GM12878 (cell line): ENCODE data around the gene SLC2A3. TPM values are rescaled to one million over a fixed set of nuclear protein-coding genes. Genes with fewer than 3 reads are reported as not detected.

Source experiments
- ATAC-seq: fragments of 200-7000 bp; cut with Tn5 transposase; 3 replicates; pipeline ENCODE4 v1.9.1; 2020; ENCODE audit warnings: mild to moderate bottlenecking, moderate library complexity
- Bru-seq: library from RNA; stranded (reverse); fragments of 400-500 nt; gene quantifications from one replicate; lab custom pipeline; 2021; lab: Mats Ljungman, UMichigan
- BruChase-seq, 2 experiments: library from RNA; stranded (reverse); fragments of 400-500 nt; gene quantifications; one replicate each; lab custom pipeline; 2021; lab: Mats Ljungman, UMichigan
- BruUV-seq: library from RNA; stranded (reverse); fragments of 400-500 nt; replicated peaks from 2 replicates; lab custom pipeline; 2021; lab: Mats Ljungman, UMichigan
- CTCF ChIA-PET: fragments of 300-600 bp; sonication (Branson Sonifier 250); formaldehyde crosslinking; extraction: SDS; loops from one replicate; lab custom pipeline; 2021; ENCODE audit warnings: inconsistent platforms; lab: Yijun Ruan, JAX
- POLR2A ChIA-PET: fragments of 350-600 bp; formaldehyde crosslinking; extraction: SDS; loops from one replicate; lab custom pipeline; 2021; ENCODE audit warnings: inconsistent platforms; lab: Charles Lee
- RAD21 ChIA-PET: fragments of 300-600 bp; sonication (Branson Sonifier 250); formaldehyde crosslinking; loops from one replicate; lab custom pipeline; 2023; ENCODE audit warnings: antibody characterized with exemption; ENCODE audit not compliant: unreplicated experiment; lab: Charles Lee
- SMC1A ChIA-PET: fragments of 300-600 bp; sonication (Branson Sonifier 250); formaldehyde crosslinking; loops from one replicate; lab custom pipeline; 2023; ENCODE audit not compliant: unreplicated experiment, uncharacterized antibody; lab: Charles Lee
- DNase-seq: peaks from one replicate; pipeline ENCODE4 v3.0.0-alpha.2; 2011; ENCODE audit warnings: low read depth, low spot score
- FAIRE-seq: peaks from 3 replicates; lab custom pipeline; 2011; peaks lifted over from hg19 to GRCh38; lab: Jason Lieb, UNC
- H2AFZ ChIP-seq: 2 replicates; pipeline ENCODE4 v1.6.0; 2011; ENCODE audit warnings: low read depth, low read length, control low read depth; ENCODE audit not compliant: control insufficient read depth
- H3K27ac ChIP-seq: 2 replicates; pipeline ENCODE4 v1.5.1; 2011; ENCODE audit warnings: control low read depth; ENCODE audit not compliant: control insufficient read depth, insufficient read depth
- H3K27me3 ChIP-seq, 2 experiments: replicated peaks in 1 of 2; 2 replicates each; pipeline versions ENCODE4 v1.6.0 to v1.6.1; 2011; ENCODE audit warnings: low read length in 1 of 2; ENCODE audit not compliant: control insufficient read depth in 2 of 2, insufficient read depth in 2 of 2
- H3K36me3 ChIP-seq, 2 experiments: 2 replicates each; pipeline ENCODE4 v1.5.1; 2011; ENCODE audit warnings: low read length in 1 of 2; ENCODE audit not compliant: control insufficient read depth in 2 of 2, insufficient read depth in 2 of 2
- H3K4me1 ChIP-seq: 2 replicates; pipeline ENCODE4 v1.6.1; 2011; ENCODE audit warnings: mild to moderate bottlenecking, low read length, moderate library complexity, mixed read lengths; ENCODE audit not compliant: control insufficient read depth, insufficient read depth
- H3K4me2 ChIP-seq: 2 replicates; pipeline ENCODE4 v1.6.0; 2011; ENCODE audit warnings: control low read depth; ENCODE audit not compliant: control insufficient read depth, insufficient read depth
- H3K4me3 ChIP-seq: fragments of 200-600 bp; sonication (generic); 2 replicates; pipeline ENCODE4 v1.5.1; 2016
- H3K79me2 ChIP-seq: 2 replicates; pipeline ENCODE4 v1.6.0; 2011; ENCODE audit warnings: low read length; ENCODE audit not compliant: control insufficient read depth, insufficient read depth
- H3K9ac ChIP-seq: 2 replicates; pipeline ENCODE4 v1.8.0; 2011; ENCODE audit warnings: low read length, control low read depth, mixed read lengths; ENCODE audit not compliant: control insufficient read depth, insufficient read depth
- H3K9me3 ChIP-seq: replicated peaks from 3 replicates; pipeline ENCODE4 v1.5.1; 2011; ENCODE audit warnings: mild to moderate bottlenecking, low read length; ENCODE audit not compliant: control insufficient read depth, insufficient read depth
- H4K20me1 ChIP-seq: 2 replicates; pipeline ENCODE4 v1.6.0; 2011; ENCODE audit not compliant: control insufficient read depth, insufficient read depth
- BMI1 ChIP-seq: fragments of 450-650 bp; IDR thresholded peaks from 2 replicates; pipeline ENCODE4 v1.6.1; 2016; ENCODE audit warnings: mild to moderate bottlenecking, moderate library complexity, borderline replicate concordance
- NFXL1 ChIP-seq: fragments of 450-650 bp; IDR thresholded peaks from 2 replicates; pipeline ENCODE4 v1.6.1; 2017; ENCODE audit warnings: antibody characterized with exemption, mild to moderate bottlenecking, borderline replicate concordance
- PML ChIP-seq: IDR thresholded peaks from 2 replicates; pipeline ENCODE4 v1.6.1; 2012; ENCODE audit warnings: low read length, inconsistent platforms
- SIN3A ChIP-seq: IDR thresholded peaks from 2 replicates; pipeline ENCODE4 v1.6.1; 2012; ENCODE audit warnings: low read depth, low read length, improper control_type of control experiment
- SMC3 ChIP-seq: IDR thresholded peaks from 2 replicates; pipeline ENCODE4 v1.6.1; 2011; ENCODE audit warnings: low read length, improper control_type of control experiment, borderline replicate concordance
- ZNF384 ChIP-seq: IDR thresholded peaks from 2 replicates; pipeline ENCODE4 v1.6.1; 2012; ENCODE audit warnings: low read depth, mild to moderate bottlenecking, low read length, improper control_type of control experiment, borderline replicate concordance
- ZZZ3 ChIP-seq: IDR thresholded peaks from 2 replicates; pipeline ENCODE4 v1.6.1; 2011; ENCODE audit warnings: low read depth; ENCODE audit not compliant: control insufficient read depth, insufficient read length
- WGBS: methylation state at CpG from one replicate; pipeline ENCODE4 v1.1.6; 2016; ENCODE audit warnings: low lambda C conversion rate; ENCODE audit not compliant: insufficient replicate concordance, insufficient coverage; ENCODE audit errors: missing lambda C conversion rate; 5-methylcytosine and 5-hydroxymethylcytosine counted together
- in situ Hi-C: fragments of 300-500 bp; cut with MboI; formaldehyde crosslinking; loops from 9 replicates; pipeline ENCODE4 v1.14.3; 2018; ENCODE audit warnings: mixed read lengths
- intact Hi-C: fragments of 100-400 bp; cut with micrococcal nuclease; formaldehyde crosslinking; loops from one replicate; pipeline ENCODE4 v1.14.2; 2022; ENCODE audit not compliant: unreplicated experiment
- long read RNA-seq, 2 experiments: library from polyadenylated mRNA; unstranded; transcript quantifications; one replicate each; pipeline ENCODE4 v2.0.0, GENCODE V29; 2019 to 2020
- polyA minus RNA-seq, 3 experiments: library from RNA; depleted of rRNA, polyadenylated mRNA; stranded (reverse); fragments of >200 nt; gene quantifications; 2 replicates each; pipeline ENCODE4 v1.2.3, GENCODE V29; 2011
- polyA plus RNA-seq, 11 experiments: library from polyadenylated mRNA; depleted of rRNA in 4 of 11; unstranded in 6 of 11; stranded (reverse) in 5 of 11; fragments of >200 nt; fragmentation: Nextera tagmentation in 4 of 11; fragmentation: Illumina TruSeq in 1 of 11; extraction: Ambion mirVana in 4 of 11; extraction: Trizol in 1 of 11; gene quantifications; 1 replicate in 1 of 11; 2 replicates in 10 of 11; pipeline versions ENCODE4 v1.2.1 to v1.2.3, GENCODE V29; 2011 to 2016; ENCODE audit warnings: inconsistent platforms in 2 of 11, missing spikeins in 2 of 11, low read depth in 1 of 11
- total RNA-seq, 4 experiments: library from RNA; depleted of rRNA in 3 of 4; stranded (reverse); fragments of >200 nt in 3 of 4; fragmentation: Illumina TruSeq in 1 of 4; extraction: Trizol in 1 of 4; gene quantifications; 2 replicates each; pipeline versions ENCODE4 v1.2.1 to v1.2.3, GENCODE V29; 2013 to 2021
- TF ChIP-seq, protein P1 (sequence below): fragments of 450-650 bp; IDR thresholded peaks from 2 replicates; pipeline ENCODE4 v1.6.1; 2017; ENCODE audit warnings: mild to moderate bottlenecking, moderate library complexity
- TF ChIP-seq, protein P2 (sequence below): fragments of 450-650 bp; IDR thresholded peaks from 2 replicates; pipeline ENCODE4 v1.6.1; 2016; ENCODE audit warnings: mild to moderate bottlenecking

Gene SLC2A3
- total RNA-seq (2013; cell fraction: nucleolus; rRNA removed) = 271 and 273 TPM in 2 replicates
- total RNA-seq (2014; rRNA removed) (7.6 and 11.8 TPM in 2 replicates), total RNA-seq (2014; rRNA removed; fragmentation: Illumina TruSeq; extraction: Trizol) (14.1 and 15.1 TPM in 2 replicates), total RNA-seq (2021) (19.7 and 22.4 TPM in 2 replicates), polyA plus RNA-seq (2011; rRNA removed) (66.3 and 82.2 TPM in 2 replicates), polyA plus RNA-seq (2014; fragmentation: Illumina TruSeq; extraction: Trizol) (13.8 and 14.6 TPM in 2 replicates), polyA plus RNA-seq (2014; fragmentation: Nextera tagmentation; extraction: Ambion mirVana) (1 to 10 TPM; 6.6 to 8.5 TPM), polyA plus RNA-seq (2014; rRNA removed) (10.3 and 14.6 TPM in 2 replicates), polyA plus RNA-seq (2016; fragmentation: Nextera tagmentation; extraction: Ambion mirVana) (1 to 10 TPM; 6.5 to 6.6 TPM), polyA minus RNA-seq (2011; rRNA and poly(A)+ RNA removed) (72.1 and 89.3 TPM in 2 replicates), Bru-seq, nascent RNA (percentile 97 among the genes with signal in this experiment), BruChase-seq, experiment 1, labeled RNA remaining after a 6-hour chase (percentile 83 among the genes with signal in this experiment), BruChase-seq, experiment 2, labeled RNA remaining after a 2-hour chase (percentile 94 among the genes with signal in this experiment)
- 52.1 TPM for polyA plus RNA-seq (2011; ENCODE audit: low read depth)
- 36.7 and 58.9 TPM in 2 replicates for polyA plus RNA-seq (2011; cell fraction: cytosol; rRNA removed)
- 31.2 and 46.3 TPM in 2 replicates for polyA plus RNA-seq (2011; cell fraction: nucleus; rRNA removed)
- 22.8 and 53.5 TPM in 2 replicates for polyA plus RNA-seq (2012)
- polyA minus RNA-seq (2011; cell fraction: cytosol; rRNA and poly(A)+ RNA removed) = 22.3 and 26.5 TPM in 2 replicates
- 52.6 and 52.7 TPM in 2 replicates for polyA minus RNA-seq (2011; cell fraction: nucleus; rRNA and poly(A)+ RNA removed)
- long read RNA-seq, experiment 1, partial matches to known transcripts = 0 of 2 reads
- long read RNA-seq, experiment 1, other reads (novel, unspliced or antisense) = 1 of 2 reads
- long read RNA-seq, experiment 2, transcript SLC2A3-201 (10 exons, 3,915 nt) = major isoform, 5 of 23 reads
- long read RNA-seq, experiment 2, partial matches to known transcripts = 8 of 23 reads
- long read RNA-seq, experiment 2, other reads (novel, unspliced or antisense) = 7 of 23 reads

DNA sequence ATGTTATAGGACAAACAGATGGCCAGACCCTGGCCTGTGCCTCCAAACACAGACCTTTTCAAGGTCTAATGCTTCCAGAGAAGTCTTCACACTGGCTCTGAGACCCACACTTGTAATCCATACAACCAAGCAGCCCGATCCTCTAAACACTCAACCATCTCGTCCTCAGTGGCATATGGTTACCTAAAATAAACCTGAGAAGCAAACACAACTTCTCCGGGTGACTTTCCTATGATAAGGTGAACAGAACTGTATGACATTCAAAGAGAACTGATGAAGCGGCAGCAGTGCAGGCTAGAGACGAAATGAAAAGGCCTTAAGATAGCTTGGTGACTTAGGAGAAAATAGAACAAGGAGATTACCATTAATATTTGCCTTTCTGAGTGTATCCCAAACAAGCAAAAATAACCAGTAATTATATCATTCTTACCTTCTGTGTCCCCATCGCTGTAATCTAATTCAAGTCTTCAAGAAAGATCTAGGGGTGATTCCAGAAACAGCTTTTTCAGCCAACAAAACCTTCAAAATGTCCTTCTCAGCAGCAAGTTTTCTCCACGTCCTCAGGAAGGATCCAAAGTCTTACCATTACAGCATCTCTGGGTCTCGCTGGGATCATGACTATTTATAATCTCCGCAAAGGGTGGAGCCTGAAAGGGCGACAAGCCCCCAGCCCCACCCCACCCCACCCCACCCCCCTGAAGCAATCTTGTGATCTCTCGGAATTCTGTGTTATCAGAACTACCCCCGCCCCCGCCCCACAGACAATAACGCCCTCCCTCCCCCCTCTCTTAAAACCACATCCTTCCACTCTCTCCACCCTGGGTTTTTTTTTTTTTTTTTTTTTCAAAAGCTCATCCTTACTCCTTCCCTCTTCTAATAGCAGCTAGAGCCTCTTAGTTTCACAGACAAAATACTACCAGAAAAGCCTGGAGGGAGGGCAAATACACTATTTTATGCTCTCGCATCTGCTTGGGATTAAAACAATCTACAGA is at the start of gene SLC2A3:
SLC2A3 (minus strand) TSS at position 598 of the 992 bp plus-strand sequence; CDS start at position 445, 153 bp downstream.
- intact Hi-C loops (loop anchor here (1.0 to 10.0 kb wide), 2 partner anchors 24 to 149 kb away; partner anchors contain the start of gene NECAP1), in situ Hi-C loops (no loop called here)
- Histone ChIP-seq H3K9ac (peak within 1 kb of the TSS; percentile 88), H3K4me3 (peak within 1 kb of the TSS; percentile 83), H3K27me3 (no peaks in the 10 kb centered on the region), H3K27ac (peak within 1 kb of the TSS; percentile 86), H3K4me2 (peak within 1 kb of the TSS; percentile 80), H3K4me1 (no peaks in the 10 kb centered on the region), H3K79me2 (peaks cover 36% of the 10 kb centered on the region), H3K36me3 (peaks cover 0 to 10% of the 10 kb centered on the region in 2 experiments; a peak in 2 of 4 replicates), H4K20me1 (no peaks in the 10 kb centered on the region), H2AFZ (peak within 1 kb of the TSS; percentile 84), H3K9me3 (no peaks in the 10 kb centered on the region)
- ChIA-PET POLR2A (interaction anchor here (0.5 to 6.3 kb wide), 10 partner anchors 26 to 923 kb away, joined by 3 to 180 read pairs (median 4); no protein-coding TSS in a partner anchor), CTCF (interaction anchor here (4.5 to 8.1 kb wide), 3 partner anchors 25 to 142 kb away, joined by 25 to 191 read pairs (median 141); no protein-coding TSS in a partner anchor), SMC1A (interaction anchor here (0.8 to 9.8 kb wide), 7 partner anchors 11 to 59 kb away, joined by 3 to 215 read pairs (median 5); no protein-coding TSS in a partner anchor), RAD21 (interaction anchor here (0.6 to 6.3 kb wide), 7 partner anchors 26 to 59 kb away, joined by 3 to 169 read pairs (median 5); no protein-coding TSS in a partner anchor)
- no peak for FAIRE-seq
- WGBS = 2% methylated on average over 11 of the region's 15 CpGs
- peak; percentile 61 for ATAC-seq
- DNase-seq = peak; percentile 65
- TSS peak; percentile 93 for BruUV-seq
- TF ChIP-seq, protein P1, sequence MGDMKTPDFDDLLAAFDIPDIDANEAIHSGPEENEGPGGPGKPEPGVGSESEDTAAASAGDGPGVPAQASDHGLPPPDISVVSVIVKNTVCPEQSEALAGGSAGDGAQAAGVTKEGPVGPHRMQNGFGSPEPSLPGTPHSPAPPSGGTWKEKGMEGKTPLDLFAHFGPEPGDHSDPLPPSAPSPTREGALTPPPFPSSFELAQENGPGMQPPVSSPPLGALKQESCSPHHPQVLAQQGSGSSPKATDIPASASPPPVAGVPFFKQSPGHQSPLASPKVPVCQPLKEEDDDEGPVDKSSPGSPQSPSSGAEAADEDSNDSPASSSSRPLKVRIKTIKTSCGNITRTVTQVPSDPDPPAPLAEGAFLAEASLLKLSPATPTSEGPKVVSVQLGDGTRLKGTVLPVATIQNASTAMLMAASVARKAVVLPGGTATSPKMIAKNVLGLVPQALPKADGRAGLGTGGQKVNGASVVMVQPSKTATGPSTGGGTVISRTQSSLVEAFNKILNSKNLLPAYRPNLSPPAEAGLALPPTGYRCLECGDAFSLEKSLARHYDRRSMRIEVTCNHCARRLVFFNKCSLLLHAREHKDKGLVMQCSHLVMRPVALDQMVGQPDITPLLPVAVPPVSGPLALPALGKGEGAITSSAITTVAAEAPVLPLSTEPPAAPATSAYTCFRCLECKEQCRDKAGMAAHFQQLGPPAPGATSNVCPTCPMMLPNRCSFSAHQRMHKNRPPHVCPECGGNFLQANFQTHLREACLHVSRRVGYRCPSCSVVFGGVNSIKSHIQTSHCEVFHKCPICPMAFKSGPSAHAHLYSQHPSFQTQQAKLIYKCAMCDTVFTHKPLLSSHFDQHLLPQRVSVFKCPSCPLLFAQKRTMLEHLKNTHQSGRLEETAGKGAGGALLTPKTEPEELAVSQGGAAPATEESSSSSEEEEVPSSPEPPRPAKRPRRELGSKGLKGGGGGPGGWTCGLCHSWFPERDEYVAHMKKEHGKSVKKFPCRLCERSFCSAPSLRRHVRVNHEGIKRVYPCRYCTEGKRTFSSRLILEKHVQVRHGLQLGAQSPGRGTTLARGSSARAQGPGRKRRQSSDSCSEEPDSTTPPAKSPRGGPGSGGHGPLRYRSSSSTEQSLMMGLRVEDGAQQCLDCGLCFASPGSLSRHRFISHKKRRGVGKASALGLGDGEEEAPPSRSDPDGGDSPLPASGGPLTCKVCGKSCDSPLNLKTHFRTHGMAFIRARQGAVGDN = peak; percentile 78
- TF ChIP-seq ZZZ3 = no peak
- TF ChIP-seq NFXL1 = no peak
- no peak for TF ChIP-seq BMI1
- TF ChIP-seq, protein P2, sequence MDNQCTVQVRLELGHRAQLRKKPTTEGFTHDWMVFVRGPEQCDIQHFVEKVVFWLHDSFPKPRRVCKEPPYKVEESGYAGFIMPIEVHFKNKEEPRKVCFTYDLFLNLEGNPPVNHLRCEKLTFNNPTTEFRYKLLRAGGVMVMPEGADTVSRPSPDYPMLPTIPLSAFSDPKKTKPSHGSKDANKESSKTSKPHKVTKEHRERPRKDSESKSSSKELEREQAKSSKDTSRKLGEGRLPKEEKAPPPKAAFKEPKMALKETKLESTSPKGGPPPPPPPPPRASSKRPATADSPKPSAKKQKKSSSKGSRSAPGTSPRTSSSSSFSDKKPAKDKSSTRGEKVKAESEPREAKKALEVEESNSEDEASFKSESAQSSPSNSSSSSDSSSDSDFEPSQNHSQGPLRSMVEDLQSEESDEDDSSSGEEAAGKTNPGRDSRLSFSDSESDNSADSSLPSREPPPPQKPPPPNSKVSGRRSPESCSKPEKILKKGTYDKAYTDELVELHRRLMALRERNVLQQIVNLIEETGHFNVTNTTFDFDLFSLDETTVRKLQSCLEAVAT = peak; percentile 60
- peak; percentile 54; the same call in 1 of the 2 replicates for TF ChIP-seq SIN3A
- TF ChIP-seq ZNF384 = peak; percentile 95
- peak; percentile 7; the same call in 1 of the 2 replicates for TF ChIP-seq SMC3
- peak; percentile 68; the same call in 1 of the 2 replicates for TF ChIP-seq PML
